Measurements from ENCODE around the gene ZNF213.

- TF ChIP-seq CTCF (conservative IDR thresholded peaks at IDR 0.05) (no peak; the same call in 1 of the 2 replicates), EZH2 (IDR thresholded peaks at IDR 0.05; ENCODE audit: low read depth) (no peak)
These were observed 10.6 kb upstream of the ZNF213 start for GRCh38 chr16:3123986-3124886.
